Suprapubic skin (tissue), 4 donors: Measurements from ENCODE around the gene KCNT1. TPM values are rescaled to one million over a fixed set of nuclear protein-coding genes. Genes with fewer than 3 reads are reported as not detected.

Experiments
- DNase-seq, 2 donors: peaks; one replicate each; pipeline ENCODE4 v3.0.0-alpha.2; 2019; ENCODE audit warnings: low spot score in 2 of 2
- H3K27ac ChIP-seq: fragments of 200-600 bp; sonication (generic); one replicate; pipeline ENCODE4 v1.5.1; 2019
- H3K27me3 ChIP-seq: fragments of 200-600 bp; sonication (generic); one replicate; pipeline ENCODE4 v1.5.1; 2019
- H3K36me3 ChIP-seq: fragments of 200-600 bp; sonication (generic); one replicate; pipeline ENCODE4 v1.5.1; 2019
- H3K4me1 ChIP-seq: fragments of 200-600 bp; sonication (generic); one replicate; pipeline ENCODE4 v1.5.1; 2019
- H3K4me3 ChIP-seq: fragments of 200-600 bp; sonication (generic); one replicate; pipeline ENCODE4 v1.5.1; 2019; ENCODE audit warnings: mild to moderate bottlenecking
- H3K9me3 ChIP-seq: fragments of 200-600 bp; sonication (generic); one replicate; pipeline ENCODE4 v1.5.1; 2019
- CTCF ChIP-seq, 2 donors: fragments of 200-600 bp in 1 of 2; fragments of 450-650 bp in 1 of 2; sonication (generic) in 1 of 2; IDR thresholded peaks; one replicate each; pipeline ENCODE4 v1.5.1; 2016 to 2019; ENCODE audit warnings: antibody characterized with exemption in 2 of 2, mild to moderate bottlenecking in 1 of 2, moderate library complexity in 1 of 2
- EP300 ChIP-seq: sonication (generic); formaldehyde crosslinking; IDR thresholded peaks from one replicate; pipeline ENCODE4 v1.6.1; 2017; ENCODE audit warnings: antibody characterized with exemption
- POLR2A ChIP-seq, 2 donors: fragments of 450-650 bp; IDR thresholded peaks; one replicate each; pipeline ENCODE4 v1.6.1; 2017; ENCODE audit warnings: antibody characterized with exemption in 2 of 2, mild to moderate bottlenecking in 2 of 2, moderate library complexity in 2 of 2
- POLR2AphosphoS5 ChIP-seq, 3 donors: sonication (generic); formaldehyde crosslinking; IDR thresholded peaks; one replicate each; pipeline ENCODE4 v1.6.1; 2017; ENCODE audit warnings: antibody characterized with exemption in 3 of 3
- WGBS: methylation state at CpG from one replicate; pipeline ENCODE4 v1.1.5; 2018; 5-methylcytosine and 5-hydroxymethylcytosine counted together
- total RNA-seq, 4 donors: library from RNA; depleted of rRNA; stranded (reverse); fragments of >200 nt; gene quantifications; one replicate each; pipeline ENCODE4 v1.1.0, GENCODE V29; 2016

The KCNT1 gene
- total RNA-seq, 4 donors from 2014 or later: 0.10 to 0.23 TPM; not detected in 2

GRCh38 chr9:135795391-135795790, 93.4 kb downstream of the KCNT1 start:
- 76% methylated on average over 4 of the region's 4 CpGs for WGBS
- TF ChIP-seq POLR2A (IDR thresholded peaks at IDR 0.05): no peak
- TF ChIP-seq POLR2AphosphoS5 (IDR thresholded peaks at IDR 0.05): no peak
- no peak for TF ChIP-seq EP300
- TF ChIP-seq CTCF (IDR thresholded peaks at IDR 0.05): no peak

GRCh38 chr9:135796784-135797485, 95.0 kb downstream of the KCNT1 start:
- TF ChIP-seq CTCF (IDR thresholded peaks at IDR 0.05) (no peak), POLR2A (IDR thresholded peaks at IDR 0.05) (no peak), POLR2AphosphoS5 (IDR thresholded peaks at IDR 0.05) (no peak), EP300 (no peak)
- Histone ChIP-seq H3K27me3 (no peaks in the 10 kb centered on the region), H3K4me1 (peaks cover 11% of the 10 kb centered on the region), H3K27ac (no peak overlapping the region), H3K4me3 (no peak overlapping the region), H3K36me3 (no peaks in the 10 kb centered on the region), H3K9me3 (no peaks in the 10 kb centered on the region)
- no peak for DNase-seq
- 52% methylated on average over 15 of the region's 22 CpGs for WGBS

More at GRCh38 chr9:135795391-135795790, 93.4 kb downstream of the KCNT1 start:
- no peaks in the 10 kb centered on the region for H3K36me3 ChIP-seq
- no peaks in the 10 kb centered on the region for H3K9me3 ChIP-seq
- peaks cover 6% of the 10 kb centered on the region for H3K27me3 ChIP-seq
- H3K27ac ChIP-seq: no peak overlapping the region
- no peak overlapping the region for H3K4me3 ChIP-seq
- no peak for DNase-seq
- H3K4me1 ChIP-seq: peaks cover 11% of the 10 kb centered on the region

- Histone ChIP-seq H3K27ac (no peak overlapping the region), H3K4me3 (no peak overlapping the region), H3K9me3 (no peaks in the 10 kb centered on the region), H3K36me3 (no peaks in the 10 kb centered on the region), H3K4me1 (peaks cover 11% of the 10 kb centered on the region), H3K27me3 (no peaks in the 10 kb centered on the region)
- 47% methylated on average over 10 of the region's 24 CpGs for WGBS
- no peak for DNase-seq
- TF ChIP-seq POLR2A (IDR thresholded peaks at IDR 0.05): no peak
- no peak for TF ChIP-seq POLR2AphosphoS5 (IDR thresholded peaks at IDR 0.05)
- peak in 1 of 2 donors; percentile 49 for TF ChIP-seq CTCF (IDR thresholded peaks at IDR 0.05)
- no peak for TF ChIP-seq EP300
Measured at GRCh38 chr9:135797507-135798262, 95.7 kb downstream of the KCNT1 start.

GRCh38 chr9:135798263-135798585, 96.2 kb downstream of the KCNT1 start:
- Histone ChIP-seq H3K4me3 (no peak overlapping the region), H3K27ac (no peak overlapping the region), H3K27me3 (no peaks in the 10 kb centered on the region), H3K36me3 (no peaks in the 10 kb centered on the region), H3K9me3 (no peaks in the 10 kb centered on the region), H3K4me1 (peaks cover 11% of the 10 kb centered on the region)
- no peak for DNase-seq
- TF ChIP-seq POLR2AphosphoS5 (IDR thresholded peaks at IDR 0.05) (no peak), POLR2A (IDR thresholded peaks at IDR 0.05) (no peak), EP300 (no peak), CTCF (IDR thresholded peaks at IDR 0.05) (no peak)
- WGBS: 78% methylated on average over 8 of the region's 10 CpGs

- TF ChIP-seq CTCF (IDR thresholded peaks at IDR 0.05) (no peak), POLR2AphosphoS5 (IDR thresholded peaks at IDR 0.05) (no peak), EP300 (no peak), POLR2A (IDR thresholded peaks at IDR 0.05) (no peak)
- WGBS: 93% methylated on average over 13 of the region's 13 CpGs
- H3K27ac ChIP-seq: no peak overlapping the region
Measured at GRCh38 chr9:135799261-135799660, 97.3 kb downstream of the KCNT1 start.

More at GRCh38 chr9:135799261-135799660, 97.3 kb downstream of the KCNT1 start:
- H3K9me3 ChIP-seq: no peaks in the 10 kb centered on the region
- no peaks in the 10 kb centered on the region for H3K36me3 ChIP-seq
- DNase-seq: no peak
- H3K27me3 ChIP-seq: no peaks in the 10 kb centered on the region
- no peak overlapping the region for H3K4me3 ChIP-seq
- H3K4me1 ChIP-seq: peaks cover 11% of the 10 kb centered on the region
